HepG2 (cell line): Measurements from ENCODE around the gene B3GNT9. TPM values are rescaled to one million over a fixed set of nuclear protein-coding genes. Genes with fewer than 3 reads are reported as not detected.

Experiments
- ATAC-seq: fragments of 200-7000 bp; cut with Tn5 transposase; 3 replicates; pipeline ENCODE4 v1.9.1; 2020; ENCODE audit warnings: mild to moderate bottlenecking, moderate library complexity
- BruUV-seq: library from RNA; stranded (reverse); fragments of 400-500 nt; replicated peaks from 2 replicates; lab custom pipeline; 2021; lab: Mats Ljungman, UMichigan
- CTCF ChIA-PET: fragments of 300-600 bp; formaldehyde crosslinking; extraction: SDS; loops from one replicate; lab custom pipeline; 2021; ENCODE audit warnings: low total read pairs, inconsistent platforms, low intra/inter-chr PET ratio; lab: Yijun Ruan, JAX
- POLR2A ChIA-PET: fragments of 350-600 bp; sonication (Branson Sonifier 250); formaldehyde crosslinking; loops from one replicate; lab custom pipeline; 2020; ENCODE audit warnings: antibody characterized with exemption, inconsistent platforms; lab: Yijun Ruan, JAX
- DNase-seq: peaks from one replicate; pipeline ENCODE4 v3.0.0-alpha.2; 2015; ENCODE audit warnings: low spot score
- FAIRE-seq: peaks from 3 replicates; lab custom pipeline; 2011; peaks lifted over from hg19 to GRCh38; lab: Jason Lieb, UNC
- H2AFZ ChIP-seq: one replicate; pipeline ENCODE4 v1.6.1; 2011; ENCODE audit warnings: low read length, inconsistent platforms
- H3K27ac ChIP-seq: fragments of 300-600 bp; 3 replicates; pipeline ENCODE4 v1.8.0; 2011; ENCODE audit warnings: mixed run types, mild to moderate bottlenecking, mixed read lengths, low read length, inconsistent platforms; ENCODE audit not compliant: insufficient read depth; ENCODE audit errors: extremely low read length
- H3K27me3 ChIP-seq, 2 experiments: fragments of 200-600 bp in 1 of 2; 2 replicates in 1 of 2; 3 replicates in 1 of 2; pipeline versions ENCODE4 v1.6.0 to v1.8.0; 2011; ENCODE audit warnings: low read length in 2 of 2, mild to moderate bottlenecking in 2 of 2, moderate library complexity in 2 of 2, inconsistent platforms in 1 of 2; ENCODE audit not compliant: insufficient read depth in 2 of 2, control insufficient read depth in 1 of 2
- H3K36me3 ChIP-seq, 2 experiments: fragments of 200-600 bp in 1 of 2; replicated peaks in 1 of 2; 2 replicates in 1 of 2; 3 replicates in 1 of 2; pipeline versions ENCODE4 v1.5.1 to v1.8.0; 2011; ENCODE audit warnings: low read length in 2 of 2, inconsistent platforms in 1 of 2; ENCODE audit not compliant: insufficient read depth in 2 of 2, control insufficient read depth in 1 of 2
- H3K4me1 ChIP-seq: 2 replicates; pipeline ENCODE4 v1.5.1; 2012; ENCODE audit warnings: low read length, inconsistent platforms; ENCODE audit not compliant: insufficient read depth
- H3K4me2 ChIP-seq: 2 replicates; pipeline ENCODE4 v1.6.0; 2011; ENCODE audit warnings: low read depth, low read length, inconsistent platforms
- H3K4me3 ChIP-seq, 3 experiments: fragments of 200-600 bp in 1 of 3; sonication (generic), shearing (Covaris generic) in 1 of 3; replicated peaks in 1 of 3; 2 replicates each; pipeline ENCODE4 v1.5.1; 2011 to 2016; ENCODE audit warnings: low read length in 3 of 3, inconsistent platforms in 2 of 3, low read depth in 2 of 3, mild to moderate bottlenecking in 2 of 3, control low read depth in 1 of 3, mixed read lengths in 1 of 3; ENCODE audit not compliant: insufficient read depth in 1 of 3
- H3K79me2 ChIP-seq: one replicate; pipeline ENCODE4 v1.6.1; 2011; ENCODE audit warnings: low read length, inconsistent platforms; ENCODE audit not compliant: insufficient read depth
- H3K9ac ChIP-seq: 2 replicates; pipeline ENCODE4 v1.6.0; 2011; ENCODE audit warnings: mild to moderate bottlenecking, low read depth, low read length, inconsistent platforms; ENCODE audit not compliant: insufficient read depth
- H3K9me3 ChIP-seq: 2 replicates; pipeline ENCODE4 v1.5.1; 2012; ENCODE audit warnings: mild to moderate bottlenecking, low read length
- H4K20me1 ChIP-seq: 2 replicates; pipeline ENCODE4 v1.6.0; 2011; ENCODE audit warnings: inconsistent platforms, mild to moderate bottlenecking, low read length, moderate library complexity; ENCODE audit not compliant: insufficient read depth
- EED ChIP-seq: sonication (generic); formaldehyde crosslinking; IDR thresholded peaks from 2 replicates; pipeline ENCODE4 v1.5.0; 2020; ENCODE audit warnings: mild to moderate bottlenecking, missing genetic modification reagents
- GLI4 ChIP-seq: sonication (generic); formaldehyde crosslinking; IDR thresholded peaks from 2 replicates; pipeline ENCODE4 v1.5.1; 2020; ENCODE audit warnings: missing genetic modification reagents, mild to moderate bottlenecking, moderate library complexity, borderline replicate concordance
- HNF4G ChIP-seq, 2 experiments: sonication (generic) in 1 of 2; formaldehyde crosslinking in 1 of 2; IDR thresholded peaks; 2 replicates each; pipeline versions ENCODE4 v1.4.0 to v1.6.1; 2011 to 2020; ENCODE audit warnings: borderline replicate concordance in 2 of 2, low read depth in 2 of 2, mild to moderate bottlenecking in 2 of 2, low read length in 1 of 2, missing genetic modification reagents in 1 of 2, moderate library complexity in 1 of 2
- KAT2B ChIP-seq: fragments of 150-350 bp; IDR thresholded peaks from 2 replicates; pipeline ENCODE4 v1.6.1; 2014; ENCODE audit warnings: low read depth, low read length, borderline replicate concordance
- KLF11 ChIP-seq: IDR thresholded peaks from 2 replicates; pipeline ENCODE4 v1.6.1; 2016; ENCODE audit warnings: missing compliant biosample characterization
- SMYD3 ChIP-seq: sonication (generic); formaldehyde crosslinking; IDR thresholded peaks from 2 replicates; pipeline ENCODE4 v1.8.1; 2023; ENCODE audit warnings: mild to moderate bottlenecking, missing genetic modification reagents
- SNAPC2 ChIP-seq: sonication (generic); formaldehyde crosslinking; IDR thresholded peaks from 2 replicates; pipeline ENCODE4 v1.8.1; 2022; ENCODE audit warnings: mild to moderate bottlenecking, missing genetic modification reagents
- TBX2 ChIP-seq: sonication (generic); formaldehyde crosslinking; IDR thresholded peaks from 2 replicates; pipeline ENCODE4 v1.5.0; 2020; ENCODE audit warnings: missing genetic modification reagents, mild to moderate bottlenecking, borderline replicate concordance
- TEAD3 ChIP-seq: optimal IDR thresholded peaks from 2 replicates; pipeline ENCODE3; 2016; ENCODE audit warnings: borderline replicate concordance
- U2AF1 ChIP-seq: fragments of 200-400 bp; formaldehyde crosslinking; optimal IDR thresholded peaks from 2 replicates; pipeline ENCODE3; 2017; ENCODE audit warnings: mild to moderate bottlenecking, low read depth, low read length
- ZFX ChIP-seq: sonication (generic); formaldehyde crosslinking; IDR thresholded peaks from 2 replicates; pipeline ENCODE4 v1.4.0; 2020; ENCODE audit warnings: mild to moderate bottlenecking, low read depth, missing genetic modification reagents, moderate library complexity
- ZMYM3 ChIP-seq: sonication (generic); formaldehyde crosslinking; IDR thresholded peaks from 2 replicates; pipeline ENCODE4 v1.5.1; 2020; ENCODE audit warnings: mild to moderate bottlenecking, missing genetic modification reagents
- ZNF274 ChIP-seq: sonication (generic); formaldehyde crosslinking; IDR thresholded peaks from 2 replicates; pipeline ENCODE4 v1.5.1; 2020; ENCODE audit warnings: mild to moderate bottlenecking, missing genetic modification reagents
- ZNF430 ChIP-seq: sonication (generic); formaldehyde crosslinking; IDR thresholded peaks from 2 replicates; pipeline ENCODE4 v1.9.0; 2021; ENCODE audit warnings: mild to moderate bottlenecking, missing genetic modification reagents
- ZNF431 ChIP-seq: sonication (generic); formaldehyde crosslinking; IDR thresholded peaks from 2 replicates; pipeline ENCODE4 v1.9.0; 2022; ENCODE audit warnings: missing genetic modification reagents, low read depth, mild to moderate bottlenecking, borderline replicate concordance
- ZNF468 ChIP-seq: sonication (generic); formaldehyde crosslinking; IDR thresholded peaks from 2 replicates; pipeline ENCODE4 v1.8.0; 2022; ENCODE audit warnings: mild to moderate bottlenecking, moderate library complexity, missing genetic modification reagents
- ZNF879 ChIP-seq: sonication (generic); formaldehyde crosslinking; IDR thresholded peaks from 2 replicates; pipeline ENCODE4 v1.8.1; 2023; ENCODE audit warnings: missing genetic modification reagents
- WGBS: methylation state at CpG from one replicate; pipeline ENCODE4 v1.1.6; 2017; ENCODE audit warnings: low lambda C conversion rate; 5-methylcytosine and 5-hydroxymethylcytosine counted together
- in situ Hi-C: cut with HindIII; loops from 2 replicates; pipeline ENCODE4 v1.10.0; 2017; ENCODE audit warnings: low pct_unique_long_range_greater_than_20kb; ENCODE audit not compliant: extremely low pct_ligation_motif_present
- intact Hi-C: fragments of 100-400 bp; cut with micrococcal nuclease; formaldehyde crosslinking; loops from one replicate; pipeline ENCODE4 v1.10.0; 2022; ENCODE audit not compliant: unreplicated experiment
- polyA plus RNA-seq, 8 experiments: library from polyadenylated mRNA; depleted of rRNA in 3 of 8; stranded (reverse) in 7 of 8; unstranded in 1 of 8; fragments of >200 nt; fragmentation: Illumina TruSeq in 4 of 8; extraction: Trizol in 4 of 8; gene quantifications; 2 replicates each; pipeline versions ENCODE4 v1.2.1 to v1.2.3, GENCODE V29; 2011 to 2016; ENCODE audit warnings: low read depth in 4 of 8, missing spikeins in 1 of 8, mixed read lengths in 1 of 8; ENCODE audit not compliant: insufficient read depth in 1 of 8
- total RNA-seq, 5 experiments: library from RNA; depleted of rRNA; stranded (reverse); fragments of >200 nt; fragmentation: Illumina TruSeq; extraction: Trizol; gene quantifications; 2 replicates each; pipeline ENCODE4 v1.2.3, GENCODE V29; 2016; ENCODE audit warnings: low read depth in 1 of 5
- TF ChIP-seq, protein P1 (sequence below): sonication (generic); formaldehyde crosslinking; IDR thresholded peaks from 2 replicates; pipeline ENCODE4 v1.4.0; 2020; ENCODE audit warnings: missing genetic modification reagents
- TF ChIP-seq, protein P2 (sequence below): sonication (generic); formaldehyde crosslinking; IDR thresholded peaks from 2 replicates; pipeline ENCODE4 v1.8.0; 2022; ENCODE audit warnings: mild to moderate bottlenecking, missing genetic modification reagents, borderline replicate concordance
- TF ChIP-seq, protein P3 (sequence below): IDR thresholded peaks from 2 replicates; pipeline ENCODE4 v1.6.1; 2016; ENCODE audit warnings: low read depth

Gene B3GNT9
- total and polyA plus RNA-seq, 2 of the 13 experiments (the other 11 are each of a cell fraction or from before 2014, with no cell fraction given), result 1.5 to 3.1 TPM

DNA sequence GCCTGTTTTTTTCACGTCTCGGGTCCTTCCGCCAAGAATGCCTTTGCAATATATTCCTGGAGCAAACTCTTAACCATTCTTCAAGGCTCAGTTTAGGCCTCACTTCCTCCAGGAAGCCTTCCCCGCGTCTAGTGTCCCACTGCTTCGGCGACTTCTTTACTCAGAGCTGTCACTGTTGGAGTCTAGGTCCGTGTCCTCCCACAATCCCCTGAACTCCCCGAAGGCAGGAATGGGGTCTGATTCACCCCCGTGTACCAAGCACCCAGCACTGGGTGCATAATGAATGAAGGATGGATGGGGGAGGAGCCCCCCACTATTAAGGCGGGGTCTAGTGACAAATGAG lies 32.5 kb upstream of the B3GNT9 start:
- ChIA-PET POLR2A (interaction anchor here (1.6 to 2.8 kb wide), 3 partner anchors 10 to 23 kb away, joined by 4 to 18 read pairs (median 5); partner anchors contain the start of genes FBXL8 and NOL3), CTCF (interaction anchor here (0.6 to 2.7 kb wide), 4 partner anchors 12 to 206 kb away, joined by 3 to 28 read pairs (median 3); no protein-coding TSS in a partner anchor)
- Histone ChIP-seq H3K4me2 (peak overlapping the region; percentile 96), H3K36me3 (no peaks in the 10 kb centered on the region), H3K27me3 (peaks cover 1 to 3% of the 10 kb centered on the region in 2 experiments; a peak in 2 of 5 replicates), H3K27ac (peak overlapping the region; percentile 82), H4K20me1 (no peaks in the 10 kb centered on the region; the same call in 1 of the 2 replicates), H3K9me3 (no peaks in the 10 kb centered on the region), H2AFZ (no peak overlapping the region), H3K4me3 (peak overlapping the region; percentile 72 to 98 (median 82)), H3K79me2 (no peaks in the 10 kb centered on the region), H3K4me1 (peaks cover 54% of the 10 kb centered on the region), H3K9ac (peak overlapping the region; percentile 93)
- in situ Hi-C loops, result no loop called here
- intact Hi-C loops, result loop anchor here (1.0 kb wide), 1 partner anchor 13 kb away; the partner anchor contains the start of gene NOL3
- FAIRE-seq (no peak), DNase-seq (no peak), ATAC-seq (no peak)
- 9% methylated on average over 11 of the region's 11 CpGs for WGBS
- BruUV-seq, result TSS peak; percentile 63
- TF ChIP-seq ZNF879 (CRISPR knock-in tag) (0 out of 2 replicates have a peak, but pooled peaks have one; percentile 46), SMYD3 (CRISPR knock-in tag) (no peak), ZNF468 (CRISPR knock-in tag) (no peak), KAT2B (no peak), TEAD3 (CRISPR knock-in tag) (peak; percentile 3), KLF11 (no peak), ZNF431 (CRISPR knock-in tag) (no peak), TBX2 (CRISPR knock-in tag) (no peak; the same call in 1 of the 2 replicates), GLI4 (CRISPR knock-in tag) (peak; percentile 17; the same call in 1 of the 2 replicates), U2AF1 (peak; percentile 75), SNAPC2 (CRISPR knock-in tag) (peak; percentile 74; the same call in 1 of the 2 replicates), ZNF274 (CRISPR knock-in tag) (no peak), ZNF430 (peak; percentile 22; the same call in 1 of the 2 replicates), ZMYM3 (CRISPR knock-in tag) (0 out of 2 replicates have a peak, but pooled peaks have one; percentile 15), EED (CRISPR knock-in tag) (peak; percentile 29; the same call in 1 of the 2 replicates), ZFX (CRISPR knock-in tag) (peak; percentile 51; the same call in 1 of the 2 replicates), HNF4G (IDR thresholded peaks at IDR 0.05; ENCODE audit: borderline replicate concordance, low read depth, low read length) (no peak), HNF4G (CRISPR knock-in tag; IDR thresholded peaks at IDR 0.05; ENCODE audit: borderline replicate concordance, low read depth) (0 out of 2 replicates have a peak, but pooled peaks have one; percentile 14)
- TF ChIP-seq, protein P1, sequence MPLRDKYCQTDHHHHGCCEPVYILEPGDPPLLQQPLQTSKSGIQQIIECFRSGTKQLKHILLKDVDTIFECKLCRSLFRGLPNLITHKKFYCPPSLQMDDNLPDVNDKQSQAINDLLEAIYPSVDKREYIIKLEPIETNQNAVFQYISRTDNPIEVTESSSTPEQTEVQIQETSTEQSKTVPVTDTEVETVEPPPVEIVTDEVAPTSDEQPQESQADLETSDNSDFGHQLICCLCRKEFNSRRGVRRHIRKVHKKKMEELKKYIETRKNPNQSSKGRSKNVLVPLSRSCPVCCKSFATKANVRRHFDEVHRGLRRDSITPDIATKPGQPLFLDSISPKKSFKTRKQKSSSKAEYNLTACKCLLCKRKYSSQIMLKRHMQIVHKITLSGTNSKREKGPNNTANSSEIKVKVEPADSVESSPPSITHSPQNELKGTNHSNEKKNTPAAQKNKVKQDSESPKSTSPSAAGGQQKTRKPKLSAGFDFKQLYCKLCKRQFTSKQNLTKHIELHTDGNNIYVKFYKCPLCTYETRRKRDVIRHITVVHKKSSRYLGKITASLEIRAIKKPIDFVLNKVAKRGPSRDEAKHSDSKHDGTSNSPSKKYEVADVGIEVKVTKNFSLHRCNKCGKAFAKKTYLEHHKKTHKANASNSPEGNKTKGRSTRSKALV (CRISPR knock-in tag), result no peak
- TF ChIP-seq, protein P2, sequence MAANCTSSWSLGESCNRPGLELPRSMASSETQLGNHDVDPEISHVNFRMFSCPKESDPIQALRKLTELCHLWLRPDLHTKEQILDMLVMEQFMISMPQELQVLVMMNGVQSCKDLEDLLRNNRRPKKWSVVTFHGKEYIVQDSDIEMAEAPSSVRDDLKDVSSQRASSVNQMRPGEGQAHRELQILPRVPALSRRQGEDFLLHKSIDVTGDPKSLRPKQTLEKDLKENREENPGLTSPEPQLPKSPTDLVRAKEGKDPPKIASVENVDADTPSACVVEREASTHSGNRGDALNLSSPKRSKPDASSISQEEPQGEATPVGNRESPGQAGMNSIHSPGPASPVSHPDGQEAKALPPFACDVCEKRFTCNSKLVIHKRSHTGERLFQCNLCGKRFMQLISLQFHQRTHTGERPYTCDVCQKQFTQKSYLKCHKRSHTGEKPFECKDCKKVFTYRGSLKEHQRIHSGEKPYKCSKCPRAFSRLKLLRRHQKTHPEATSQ, result 0 out of 2 replicates have a peak, but pooled peaks have one; percentile 75
- TF ChIP-seq, protein P3, sequence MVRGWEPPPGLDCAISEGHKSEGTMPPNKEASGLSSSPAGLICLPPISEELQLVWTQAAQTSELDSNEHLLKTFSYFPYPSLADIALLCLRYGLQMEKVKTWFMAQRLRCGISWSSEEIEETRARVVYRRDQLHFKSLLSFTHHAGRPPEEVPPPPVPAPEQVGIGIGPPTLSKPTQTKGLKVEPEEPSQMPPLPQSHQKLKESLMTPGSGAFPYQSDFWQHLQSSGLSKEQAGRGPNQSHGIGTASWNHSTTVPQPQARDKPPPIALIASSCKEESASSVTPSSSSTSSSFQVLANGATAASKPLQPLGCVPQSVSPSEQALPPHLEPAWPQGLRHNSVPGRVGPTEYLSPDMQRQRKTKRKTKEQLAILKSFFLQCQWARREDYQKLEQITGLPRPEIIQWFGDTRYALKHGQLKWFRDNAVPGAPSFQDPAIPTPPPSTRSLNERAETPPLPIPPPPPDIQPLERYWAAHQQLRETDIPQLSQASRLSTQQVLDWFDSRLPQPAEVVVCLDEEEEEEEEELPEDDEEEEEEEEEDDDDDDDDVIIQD (CRISPR knock-in tag), result peak; percentile 19; the same call in 1 of the 2 replicates
